Bone marrow (tissue), 2 donors: ENCODE data around the gene FOXE3.
"Not testable (repeated sequence)": the region's sequence is repeated elsewhere in the genome, so short reads cannot be mapped to it uniquely, and the experiment has no call there.

ENCODE experiments used
- DNase-seq, 2 donors: peaks; one replicate each; lab custom pipeline; 2025; lab: John Stamatoyannopoulos, UW

FOXE3 gene

GRCh38 chr1:47449822-47450552, 33.9 kb downstream of the FOXE3 start:
- no peak for DNase-seq

GRCh38 chr1:47450606-47451005, 34.5 kb downstream of the FOXE3 start:
- DNase-seq, result no peak

DNA sequence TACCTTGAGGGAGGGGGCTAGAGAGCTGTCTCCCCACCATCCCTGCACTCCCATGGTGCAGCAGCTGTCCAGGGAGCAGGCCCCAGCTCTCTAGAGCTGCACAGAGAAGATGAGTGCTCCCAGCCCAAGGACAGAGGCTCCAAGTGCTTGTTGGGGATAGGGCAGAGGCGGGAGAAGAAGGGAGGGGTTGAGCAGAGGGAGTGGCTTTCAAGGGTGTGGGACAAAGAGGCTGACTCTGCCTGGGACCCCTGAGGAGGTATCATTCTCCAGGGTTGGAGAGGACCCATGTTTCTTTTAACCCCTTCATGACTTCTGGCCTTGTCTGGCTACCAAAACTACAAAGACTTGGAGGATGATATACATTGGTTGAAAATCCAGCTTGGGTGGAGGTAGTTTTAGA, 36.3 kb downstream of the FOXE3 start:
- DNase-seq, result no peak

- DNase-seq, result not testable (repeated sequence)
Observed at GRCh38 chr1:47453910-47454309, 37.8 kb downstream of the FOXE3 start.

DNA sequence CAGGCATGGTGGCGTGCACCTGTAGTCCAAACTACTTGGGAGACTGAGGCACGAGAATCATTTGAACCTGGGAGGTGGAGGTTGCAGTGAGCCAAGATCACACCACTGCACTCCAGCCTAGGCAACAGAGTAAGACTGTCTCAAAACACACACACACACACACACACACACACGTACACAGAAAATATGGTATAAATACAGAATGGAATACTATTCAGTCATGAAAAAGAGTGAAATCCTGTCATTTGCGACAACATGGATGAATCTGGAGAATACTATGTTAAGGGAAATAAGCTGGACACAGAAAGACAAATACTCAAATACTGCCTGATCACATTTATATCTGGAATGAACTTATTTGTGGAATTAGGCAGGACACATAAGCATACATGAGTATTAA, 40.2 kb downstream of the FOXE3 start:
- DNase-seq, result no peak

GRCh38 chr1:47457547-47457946, 41.5 kb downstream of the FOXE3 start:
- DNase-seq, result not testable (repeated sequence)

DNA sequence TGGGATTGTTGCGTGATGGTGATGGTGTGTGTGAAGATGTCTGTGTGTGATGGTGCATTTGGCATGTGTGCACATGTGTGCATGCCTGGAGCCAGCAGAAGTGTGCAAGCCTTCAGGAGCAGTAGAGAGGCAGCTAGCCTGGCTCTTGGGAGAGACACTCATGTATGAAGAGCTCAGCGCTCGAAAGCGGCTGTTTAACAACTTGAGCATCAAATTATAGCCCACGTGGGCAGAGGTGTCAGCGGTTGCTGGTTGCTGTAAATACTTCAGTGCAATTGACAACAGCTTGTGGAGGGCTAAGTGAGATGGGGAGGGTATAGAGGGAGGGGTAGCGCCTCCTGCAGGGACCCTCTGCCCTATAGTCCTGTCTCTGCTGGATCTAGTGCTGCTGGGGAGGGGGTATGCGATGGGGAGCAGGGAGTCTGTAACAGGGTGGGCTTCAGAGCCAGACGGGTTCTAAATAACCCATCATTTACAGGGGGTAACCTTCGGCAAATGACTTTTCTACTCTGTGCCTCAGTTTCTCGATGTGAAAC, 43.2 kb downstream of the FOXE3 start:
- no peak for DNase-seq

DNA sequence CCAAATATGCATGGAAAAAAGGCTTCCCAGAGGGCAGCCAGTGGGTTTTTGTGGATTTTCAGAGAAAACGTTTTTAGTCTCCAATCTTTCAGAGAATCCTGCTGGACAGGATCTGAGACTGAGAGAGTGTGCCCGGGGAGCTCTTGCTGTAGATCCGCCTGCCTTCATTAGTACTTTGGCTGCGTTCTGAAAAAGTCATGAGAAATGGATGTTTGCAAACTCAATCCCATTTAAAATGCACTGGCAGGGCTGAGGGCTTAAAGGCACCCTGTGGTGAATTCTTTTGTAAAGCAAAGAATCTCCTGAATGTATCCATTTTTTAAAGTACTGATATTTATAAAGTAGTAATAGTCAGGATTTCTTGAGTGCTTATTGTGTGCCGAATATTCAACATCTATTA, 44.0 kb downstream of the FOXE3 start:
- DNase-seq, result no peak

DNA sequence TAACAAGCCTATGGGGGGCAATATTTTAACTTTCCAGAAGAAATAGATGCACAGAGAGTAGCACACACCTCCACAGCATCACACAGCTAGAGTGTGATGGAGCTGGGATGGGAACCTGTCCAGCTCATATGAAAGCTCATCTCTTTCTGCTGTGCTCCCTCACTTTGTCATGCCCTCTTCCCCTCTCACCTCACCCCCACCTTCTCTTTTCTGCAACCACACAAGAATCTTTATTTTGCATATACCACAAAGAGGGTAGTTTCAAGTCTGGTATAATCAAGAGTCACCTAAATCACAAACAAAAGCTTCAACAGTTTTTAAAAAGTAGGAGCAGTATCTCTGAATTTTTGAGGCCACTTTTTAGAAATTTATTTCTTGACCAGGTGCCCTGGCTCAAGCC, 44.4 kb downstream of the FOXE3 start:
- no peak for DNase-seq

- no peak for DNase-seq
Observed at GRCh38 chr1:47465605-47466004, 49.5 kb downstream of the FOXE3 start.
